Naive thymus-derived CD4-positive, alpha-beta T cell (primary cell): ENCODE measurements around the gene CREB3L2. TPM values are rescaled to one million over a fixed set of nuclear protein-coding genes. Genes with fewer than 3 reads are reported as not detected.

Experiments
- ATAC-seq: fragments of 150-1000 bp; cut with Tn5 transposase; 2 replicates; pipeline ENCODE4 v1.10.0; 2021; ENCODE audit warnings: mild to moderate bottlenecking, moderate library complexity
- CTCF ChIA-PET: fragments of 350-600 bp; sonication (Branson Sonifier 250); formaldehyde crosslinking; loops from one replicate; lab custom pipeline; 2021; ENCODE audit warnings: antibody characterized with exemption; lab: Charles Lee
- POLR2A ChIA-PET: fragments of 350-600 bp; sonication (Branson Sonifier 250); formaldehyde crosslinking; loops from one replicate; lab custom pipeline; 2021; ENCODE audit warnings: antibody characterized with exemption, inconsistent platforms; lab: Charles Lee
- DNase-seq, 9 donors: peaks; one replicate each; pipeline versions ENCODE4 v3.0.0 to v3.0.0-alpha.2; 2020 to 2022; ENCODE audit warnings: mixed read lengths in 1 of 9
- H3K27ac ChIP-seq: one replicate; pipeline ENCODE4 v1.7.0; 2013; ENCODE audit warnings: mild to moderate bottlenecking, low read depth, low read length, moderate library complexity
- H3K27me3 ChIP-seq, 2 donors: one replicate each; pipeline ENCODE4 v1.7.0; 2013; ENCODE audit warnings: low read length in 2 of 2, mild to moderate bottlenecking in 2 of 2, moderate library complexity in 2 of 2; ENCODE audit not compliant: control insufficient read depth in 2 of 2, insufficient read depth in 2 of 2
- H3K36me3 ChIP-seq, 3 experiments: 1 replicate in 2 of 3; 2 replicates in 1 of 3; pipeline ENCODE4 v1.7.0; 2013; ENCODE audit warnings: low read length in 3 of 3, mild to moderate bottlenecking in 3 of 3, moderate library complexity in 1 of 3; ENCODE audit not compliant: insufficient read depth in 3 of 3, control insufficient read depth in 2 of 3
- H3K4me1 ChIP-seq, 2 donors: one replicate each; pipeline ENCODE4 v1.7.0; 2013; ENCODE audit warnings: low read length in 2 of 2, mild to moderate bottlenecking in 2 of 2, moderate library complexity in 1 of 2; ENCODE audit not compliant: control insufficient read depth in 2 of 2, insufficient read depth in 2 of 2
- H3K4me3 ChIP-seq: 2 replicates; pipeline ENCODE4 v1.7.0; 2013; ENCODE audit warnings: mild to moderate bottlenecking, low read length
- H3K9me3 ChIP-seq, 3 experiments: 1 replicate in 2 of 3; 2 replicates in 1 of 3; pipeline ENCODE4 v1.7.0; 2013; ENCODE audit warnings: low read length in 3 of 3; ENCODE audit not compliant: control insufficient read depth in 2 of 3
- H3K27ac Mint-ChIP-seq, 9 donors: one replicate each; pipeline ENCODE4 v1.8.0; 2020 to 2022; ENCODE audit warnings: mixed read lengths in 9 of 9, mild to moderate bottlenecking in 8 of 9, moderate library complexity in 5 of 9, inconsistent platforms in 2 of 9
- H3K27me3 Mint-ChIP-seq, 5 donors: one replicate each; pipeline ENCODE4 v1.8.0; 2021 to 2022; ENCODE audit warnings: mixed read lengths in 5 of 5, mild to moderate bottlenecking in 1 of 5
- H3K36me3 Mint-ChIP-seq, 5 donors: one replicate each; pipeline ENCODE4 v1.8.0; 2020 to 2022; ENCODE audit warnings: mixed read lengths in 5 of 5, mild to moderate bottlenecking in 3 of 5, inconsistent platforms in 1 of 5
- H3K4me1 Mint-ChIP-seq, 7 donors: one replicate each; pipeline ENCODE4 v1.8.0; 2020 to 2022; ENCODE audit warnings: mixed read lengths in 7 of 7, mild to moderate bottlenecking in 3 of 7, inconsistent platforms in 1 of 7
- H3K4me3 Mint-ChIP-seq, 10 donors: one replicate each; pipeline ENCODE4 v1.8.0; 2020 to 2022; ENCODE audit warnings: mild to moderate bottlenecking in 10 of 10, mixed read lengths in 10 of 10, moderate library complexity in 6 of 10, inconsistent platforms in 2 of 10
- H3K9me3 Mint-ChIP-seq, 11 donors: one replicate each; pipeline ENCODE4 v1.8.0; 2020 to 2022; ENCODE audit warnings: mixed read lengths in 11 of 11, mild to moderate bottlenecking in 4 of 11, inconsistent platforms in 1 of 11, moderate library complexity in 1 of 11
- intact Hi-C, 2 donors: fragments of 100-400 bp; cut with micrococcal nuclease; formaldehyde crosslinking; loops; one replicate each; pipeline ENCODE4 v1.15.1; 2023
- polyA plus RNA-seq, 2 donors: library from polyadenylated mRNA; unstranded; fragments of 300-500 nt; fragmentation: Illumina TruSeq; gene quantifications; one replicate each; pipeline ENCODE4 v1.2.3, GENCODE V29; 2021
- total RNA-seq, 6 experiments: library from RNA in 5 of 6; stranded (reverse) in 5 of 6; gene quantifications; 1 replicate in 5 of 6; 2 replicates in 1 of 6; pipeline ENCODE4 v1.2.3 and lab custom pipeline; 2021 to 2026

The CREB3L2 gene
- total and polyA plus RNA-seq, 7 experiments from 2014 or later = 5.3 to 46.2 (median 18.1) TPM

- H3K36me3 Mint-ChIP-seq = peaks cover 5 to 29% (median 13%) of the 10 kb centered on the region in 5 donors
- no peak for DNase-seq
- no peaks in the 10 kb centered on the region for H3K36me3 ChIP-seq
- H3K4me1 Mint-ChIP-seq = peaks cover 0 to 22% (median 0%) of the 10 kb centered on the region in 7 donors
- no peaks in the 10 kb centered on the region for H3K4me1 ChIP-seq
- H3K4me3 ChIP-seq = no peak overlapping the region
- H3K4me3 Mint-ChIP-seq = no peak overlapping the region
- intact Hi-C loops = no loop called here
- ATAC-seq = no peak
- H3K9me3 Mint-ChIP-seq = no peaks in the 10 kb centered on the region
- H3K27ac Mint-ChIP-seq = no peak overlapping the region
- CTCF ChIA-PET = no interaction called here
- POLR2A ChIA-PET = no interaction called here
- no peaks in the 10 kb centered on the region for H3K27me3 Mint-ChIP-seq
- H3K9me3 ChIP-seq = no peaks in the 10 kb centered on the region
- H3K27me3 ChIP-seq = no peaks in the 10 kb centered on the region
- H3K27ac ChIP-seq = no peak overlapping the region
These were observed 45.3 kb downstream of the CREB3L2 start for GRCh38 chr7:137956591-137956990.

DNA sequence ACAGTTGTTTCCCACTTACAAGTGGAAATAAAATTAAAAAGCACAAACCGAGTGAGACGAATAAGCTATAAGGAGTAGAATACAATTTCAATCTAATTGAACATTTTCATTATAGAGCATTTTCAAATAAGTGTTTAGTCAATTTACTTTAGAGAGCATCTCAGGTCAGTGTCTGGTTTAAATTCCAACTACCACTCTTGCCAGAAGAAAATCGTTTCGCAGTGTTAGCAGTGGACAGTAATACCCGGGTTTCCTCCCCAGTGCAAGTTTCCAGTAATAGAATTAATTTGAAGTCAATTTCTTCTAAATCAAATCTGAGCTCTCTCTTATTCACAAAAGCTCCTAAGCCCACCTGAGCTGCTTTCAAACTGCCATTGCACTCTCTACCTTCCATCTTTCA lies 45.7 kb downstream of the CREB3L2 start:
- Histone ChIP-seq H3K36me3 (no peaks in the 10 kb centered on the region), H3K9me3 (no peaks in the 10 kb centered on the region), H3K4me1 (no peaks in the 10 kb centered on the region), H3K27me3 (no peaks in the 10 kb centered on the region), H3K4me3 (no peak overlapping the region), H3K27ac (no peak overlapping the region)
- ATAC-seq = no peak
- peaks cover 5 to 26% (median 12%) of the 10 kb centered on the region in 5 donors for H3K36me3 Mint-ChIP-seq
- peaks cover 0 to 18% (median 0%) of the 10 kb centered on the region in 7 donors for H3K4me1 Mint-ChIP-seq
- no peak overlapping the region for H3K27ac Mint-ChIP-seq
- no peaks in the 10 kb centered on the region for H3K9me3 Mint-ChIP-seq
- H3K27me3 Mint-ChIP-seq = no peaks in the 10 kb centered on the region
- DNase-seq = no peak
- POLR2A ChIA-PET = no interaction called here
- CTCF ChIA-PET = no interaction called here
- intact Hi-C loops = no loop called here
- no peak overlapping the region for H3K4me3 Mint-ChIP-seq

GRCh38 chr7:137954614-137955013 lies 47.3 kb downstream of the CREB3L2 start:
- intact Hi-C loops = no loop called here
- Mint-ChIP-seq H3K9me3 (no peaks in the 10 kb centered on the region), H3K4me1 (peaks cover 4 to 20% (median 7%) of the 10 kb centered on the region in 7 donors), H3K27me3 (no peaks in the 10 kb centered on the region), H3K36me3 (peaks cover 5 to 26% (median 12%) of the 10 kb centered on the region in 5 donors), H3K4me3 (no peak overlapping the region), H3K27ac (no peak overlapping the region)
- CTCF ChIA-PET = interaction anchor here (0.6 kb wide), 1 partner anchor 48 kb away, joined by 4 read pairs; no protein-coding TSS in a partner anchor
- H3K4me1 ChIP-seq = no peaks in the 10 kb centered on the region
- DNase-seq (no peak), ATAC-seq (no peak)
- H3K36me3 ChIP-seq = no peaks in the 10 kb centered on the region
- H3K27ac ChIP-seq = no peak overlapping the region
- no peak overlapping the region for H3K4me3 ChIP-seq
- no peaks in the 10 kb centered on the region for H3K9me3 ChIP-seq
- POLR2A ChIA-PET = no interaction called here
- no peaks in the 10 kb centered on the region for H3K27me3 ChIP-seq

GRCh38 chr7:137953665-137954470 lies 48.0 kb downstream of the CREB3L2 start:
- CTCF ChIA-PET = interaction anchor here (0.6 kb wide), 1 partner anchor 49 kb away, joined by 4 read pairs; no protein-coding TSS in a partner anchor

GRCh38 chr7:137953043-137953664 lies 48.7 kb downstream of the CREB3L2 start:
- no peak overlapping the region for H3K4me3 Mint-ChIP-seq
- Histone ChIP-seq H3K4me3 (no peak overlapping the region), H3K36me3 (no peaks in the 10 kb centered on the region), H3K27me3 (no peaks in the 10 kb centered on the region), H3K27ac (no peak overlapping the region), H3K4me1 (no peaks in the 10 kb centered on the region), H3K9me3 (no peaks in the 10 kb centered on the region)
- peaks cover 4 to 13% (median 7%) of the 10 kb centered on the region in 7 donors for H3K4me1 Mint-ChIP-seq
- POLR2A ChIA-PET = no interaction called here
- ATAC-seq = no peak
- no peak for DNase-seq
- H3K36me3 Mint-ChIP-seq = peaks cover 5 to 14% (median 6%) of the 10 kb centered on the region in 5 donors
- no peak overlapping the region for H3K27ac Mint-ChIP-seq
- H3K27me3 Mint-ChIP-seq = no peaks in the 10 kb centered on the region
- intact Hi-C loops = no loop called here
- CTCF ChIA-PET = no interaction called here
- no peaks in the 10 kb centered on the region for H3K9me3 Mint-ChIP-seq

More at GRCh38 chr7:137953665-137954470, 48.0 kb downstream of the CREB3L2 start:
- DNase-seq = no peak
- Histone ChIP-seq H3K27me3 (no peaks in the 10 kb centered on the region), H3K4me3 (no peak overlapping the region), H3K27ac (no peak overlapping the region), H3K9me3 (no peaks in the 10 kb centered on the region), H3K36me3 (no peaks in the 10 kb centered on the region), H3K4me1 (no peaks in the 10 kb centered on the region)
- Mint-ChIP-seq H3K27me3 (no peaks in the 10 kb centered on the region), H3K4me1 (peaks cover 4 to 17% (median 7%) of the 10 kb centered on the region in 7 donors), H3K4me3 (no peak overlapping the region), H3K36me3 (peaks cover 5 to 20% (median 10%) of the 10 kb centered on the region in 5 donors), H3K27ac (no peak overlapping the region), H3K9me3 (no peaks in the 10 kb centered on the region)
- ATAC-seq = no peak
- POLR2A ChIA-PET = no interaction called here
- intact Hi-C loops = no loop called here

DNA sequence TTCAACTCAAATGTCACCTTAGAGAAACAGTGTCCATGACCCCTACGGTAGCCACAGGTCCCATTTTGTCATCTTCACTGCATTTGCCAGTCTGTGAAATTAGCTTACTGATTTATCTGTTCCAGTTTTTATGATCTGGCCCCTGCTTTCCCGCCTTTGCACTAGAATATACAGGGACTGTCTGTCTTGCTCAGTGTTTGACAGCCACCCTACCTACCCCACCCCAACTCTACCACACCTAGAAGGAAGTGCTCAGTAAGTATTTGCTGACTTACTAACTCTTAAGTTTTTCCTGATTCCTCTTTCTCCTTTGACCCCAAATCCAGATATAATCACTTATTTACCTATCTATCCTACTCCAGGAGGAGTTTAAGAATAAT lies 49.5 kb downstream of the CREB3L2 start:
- Histone ChIP-seq H3K4me1 (no peaks in the 10 kb centered on the region), H3K4me3 (no peak overlapping the region), H3K9me3 (no peaks in the 10 kb centered on the region), H3K27me3 (no peaks in the 10 kb centered on the region), H3K36me3 (no peaks in the 10 kb centered on the region), H3K27ac (no peak overlapping the region)
- Mint-ChIP-seq H3K9me3 (no peaks in the 10 kb centered on the region), H3K27me3 (no peaks in the 10 kb centered on the region), H3K4me3 (no peak overlapping the region), H3K36me3 (peaks cover 5 to 13% (median 6%) of the 10 kb centered on the region in 5 donors), H3K4me1 (peaks cover 4 to 17% (median 7%) of the 10 kb centered on the region in 7 donors), H3K27ac (peak overlapping the region in 1 of 9 donors; percentile 33)
- CTCF ChIA-PET = no interaction called here
- DNase-seq (no peak), ATAC-seq (no peak)
- intact Hi-C loops = no loop called here
- POLR2A ChIA-PET = no interaction called here
